ENCODE results near the gene SF3A2.

The SF3A2 gene

GRCh38 chr19:2239173-2239572 is 2.5 kb downstream of the SF3A2 start:
- in situ Hi-C loops (cut with MboI; ENCODE audit: low pct_unique_long_range_greater_than_20kb, low sequenced_read_pairs, unreplicated experiment), result no loop called here
- no peak for DNase-seq (ENCODE audit: low spot score)
- TF ChIP-seq, protein P1, sequence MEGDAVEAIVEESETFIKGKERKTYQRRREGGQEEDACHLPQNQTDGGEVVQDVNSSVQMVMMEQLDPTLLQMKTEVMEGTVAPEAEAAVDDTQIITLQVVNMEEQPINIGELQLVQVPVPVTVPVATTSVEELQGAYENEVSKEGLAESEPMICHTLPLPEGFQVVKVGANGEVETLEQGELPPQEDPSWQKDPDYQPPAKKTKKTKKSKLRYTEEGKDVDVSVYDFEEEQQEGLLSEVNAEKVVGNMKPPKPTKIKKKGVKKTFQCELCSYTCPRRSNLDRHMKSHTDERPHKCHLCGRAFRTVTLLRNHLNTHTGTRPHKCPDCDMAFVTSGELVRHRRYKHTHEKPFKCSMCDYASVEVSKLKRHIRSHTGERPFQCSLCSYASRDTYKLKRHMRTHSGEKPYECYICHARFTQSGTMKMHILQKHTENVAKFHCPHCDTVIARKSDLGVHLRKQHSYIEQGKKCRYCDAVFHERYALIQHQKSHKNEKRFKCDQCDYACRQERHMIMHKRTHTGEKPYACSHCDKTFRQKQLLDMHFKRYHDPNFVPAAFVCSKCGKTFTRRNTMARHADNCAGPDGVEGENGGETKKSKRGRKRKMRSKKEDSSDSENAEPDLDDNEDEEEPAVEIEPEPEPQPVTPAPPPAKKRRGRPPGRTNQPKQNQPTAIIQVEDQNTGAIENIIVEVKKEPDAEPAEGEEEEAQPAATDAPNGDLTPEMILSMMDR (IDR thresholded peaks at IDR 0.05; ENCODE audit: extremely low read depth, insufficient read depth, missing control alignments), result no peak

DNA sequence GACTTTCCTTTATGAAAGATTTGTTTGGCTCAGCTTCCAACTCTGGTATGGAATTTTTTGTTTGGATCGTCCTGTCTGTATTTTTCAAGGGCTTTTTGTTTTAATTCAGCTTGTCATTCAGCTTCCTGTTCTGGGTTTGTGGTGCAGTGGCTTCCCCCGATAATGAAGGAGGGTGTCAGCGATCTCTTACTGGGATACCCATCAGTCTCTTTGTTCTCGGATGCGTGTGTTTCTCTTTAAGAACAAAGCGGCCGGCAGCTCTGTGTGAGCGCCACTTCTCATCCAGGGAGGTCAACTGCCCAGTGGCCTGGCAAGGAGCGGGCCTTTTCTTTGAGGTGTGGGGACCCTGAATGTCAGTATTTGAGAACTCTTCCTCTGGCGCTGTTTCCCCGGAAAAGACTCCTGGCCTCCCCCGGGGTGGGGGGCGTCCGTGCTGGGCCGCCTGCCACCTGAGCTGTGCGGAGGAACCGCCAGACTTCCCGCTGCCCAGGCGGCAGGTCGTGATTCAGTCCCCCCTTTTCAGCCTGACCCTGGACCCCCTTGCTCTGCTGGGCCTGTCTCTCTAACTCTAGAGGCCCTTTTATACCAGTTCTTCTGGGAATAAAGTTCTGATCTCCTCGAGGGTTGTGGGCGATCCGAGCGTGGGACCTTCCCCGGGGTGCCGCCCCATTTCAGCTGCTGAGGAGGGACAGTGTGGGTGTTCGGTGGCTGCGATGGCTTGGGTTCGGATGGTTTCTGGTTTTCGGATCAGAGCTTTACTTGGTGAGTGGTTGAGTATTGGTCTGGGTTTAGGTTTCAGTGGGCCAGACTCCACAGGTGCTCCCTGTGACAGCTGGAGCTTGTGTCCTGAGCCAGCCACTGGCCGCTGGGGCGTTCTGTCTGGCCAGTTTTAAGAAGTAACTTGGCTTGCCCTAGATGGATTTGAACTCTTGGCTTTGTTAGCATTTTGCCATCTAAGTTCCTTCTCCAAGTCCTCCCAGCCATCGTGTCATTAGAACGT is 3.4 kb downstream of the SF3A2 start:
- in situ Hi-C loops (cut with MboI; ENCODE audit: low pct_unique_long_range_greater_than_20kb, low sequenced_read_pairs, unreplicated experiment), result no loop called here
- TF ChIP-seq, protein P1 (IDR thresholded peaks at IDR 0.05; ENCODE audit: extremely low read depth, insufficient read depth, missing control alignments), result no peak
- DNase-seq (ENCODE audit: low spot score), result no peak

GRCh38 chr19:2240881-2241760 is 4.5 kb downstream of the SF3A2 start:
- TF ChIP-seq, protein P1 (IDR thresholded peaks at IDR 0.05; ENCODE audit: extremely low read depth, insufficient read depth, missing control alignments), result no peak
- in situ Hi-C loops (cut with MboI; ENCODE audit: low pct_unique_long_range_greater_than_20kb, low sequenced_read_pairs, unreplicated experiment), result no loop called here
- DNase-seq (ENCODE audit: low spot score), result no peak

GRCh38 chr19:2242092-2242537 is 5.5 kb downstream of the SF3A2 start:
- no peak for DNase-seq (ENCODE audit: low spot score)
- in situ Hi-C loops (cut with MboI; ENCODE audit: low pct_unique_long_range_greater_than_20kb, low sequenced_read_pairs, unreplicated experiment), result no loop called here
- TF ChIP-seq, protein P1 (IDR thresholded peaks at IDR 0.05; ENCODE audit: extremely low read depth, insufficient read depth, missing control alignments), result no peak

- no peak for DNase-seq (ENCODE audit: low spot score)
- in situ Hi-C loops (cut with MboI; ENCODE audit: low pct_unique_long_range_greater_than_20kb, low sequenced_read_pairs, unreplicated experiment), result no loop called here
- TF ChIP-seq, protein P1 (IDR thresholded peaks at IDR 0.05; ENCODE audit: extremely low read depth, insufficient read depth, missing control alignments), result no peak
These were observed 6.2 kb downstream of the SF3A2 start for GRCh38 chr19:2242816-2243215.
